ENCODE results near the gene ZNF511. TPM values are rescaled to one million over a fixed set of nuclear protein-coding genes. Genes with fewer than 3 reads are reported as not detected.

ZNF511 gene
- total and polyA plus RNA-seq, 2 of the 4 experiments (the other 2 are of a cell fraction), result 13.6 to 32.6 TPM

GRCh38 chr10:133259602-133259989 lies 49.1 kb upstream of the ZNF511 start:
- dilution Hi-C loops (cut with HindIII; ENCODE audit: low sequenced_read_pairs, unreplicated experiment), result no loop called here
- Histone ChIP-seq H3K79me1 (ENCODE audit: low read depth in 1 of 2, low read length in 2 of 2) (peaks cover 0 to 4% of the 10 kb centered on the region in 2 experiments; a peak in 1 of 4 replicates), H3K9me3 (ENCODE audit: control insufficient read depth, insufficient read depth, low read length) (no peaks in the 10 kb centered on the region), H2BK5ac (ENCODE audit: low read depth, low read length, poor library complexity, severe bottlenecking) (peak overlapping the region; percentile 88), H3K18ac (ENCODE audit: low read depth, low read length) (peak overlapping the region; percentile 69), H2BK20ac (ENCODE audit: low read depth, low read length) (peak overlapping the region; percentile 96), H4K5ac (ENCODE audit: low read depth, low read length) (peak overlapping the region; percentile 58), H4K8ac (ENCODE audit: low read depth in 2 of 2, low read length in 2 of 2) (peak overlapping the region; percentile 56 to 86), H2BK15ac (ENCODE audit: low read depth, low read length) (peak overlapping the region; percentile 29; the same call in 1 of the 3 replicates), H3K27ac (ENCODE audit: insufficient read depth, low read length) (peak overlapping the region; percentile 80), H4K91ac (ENCODE audit: insufficient read depth, low read depth, low read length) (peak overlapping the region; percentile 94), H3K23ac (ENCODE audit: low read depth, low read length) (peak overlapping the region; percentile 62; the same call in 1 of the 2 replicates), H3K27me3 (ENCODE audit: control insufficient read depth, insufficient read depth, low read length) (no peaks in the 10 kb centered on the region), H3K56ac (ENCODE audit: extremely low read depth, insufficient read depth, low read length) (0 out of 2 replicates have a peak overlapping the region, but pooled peaks have one; percentile 34), H3K9me1 (ENCODE audit: insufficient read depth, low read length) (peaks cover 18% of the 10 kb centered on the region), H2BK120ac (ENCODE audit: low read depth, low read length) (peak overlapping the region; percentile 91), H3K9ac (ENCODE audit: low read depth, low read length) (peak overlapping the region; percentile 29; the same call in 1 of the 2 replicates), H3K4me2 (ENCODE audit: low read depth, low read length) (peak overlapping the region; percentile 11; the same call in 1 of the 2 replicates), H3K4ac (ENCODE audit: low read depth, low read length) (peak overlapping the region; percentile 96), H4K20me1 (ENCODE audit: insufficient read depth, low read length) (no peaks in the 10 kb centered on the region), H3K36me3 (ENCODE audit: control insufficient read depth, insufficient read depth, low read length) (no peaks in the 10 kb centered on the region), H3K14ac (replicated peaks; ENCODE audit: low read depth, low read length) (peak overlapping the region; percentile 88), H3K4me1 (ENCODE audit: control insufficient read depth, insufficient read depth, low read length) (peaks cover 21% of the 10 kb centered on the region), H2AK9ac (replicated peaks; ENCODE audit: low read depth, low read length, poor library complexity) (peak overlapping the region; percentile 91), H2AFZ (replicated peaks; ENCODE audit: low read length, poor library complexity) (peak overlapping the region; percentile 75), H3K4me3 (ENCODE audit: insufficient read depth, low read depth, low read length) (no peak overlapping the region), H2AK5ac (ENCODE audit: low read depth, low read length) (peak overlapping the region; percentile 98)
- POLR2A ChIA-PET (ENCODE audit: unreplicated experiment), result no interaction called here
- in situ Hi-C loops (cut with MboI; ENCODE audit: low sequenced_read_pairs), result loop anchor here (25.0 kb wide), 1 partner anchor 597 kb away; no protein-coding TSS in a partner anchor
- CTCF ChIA-PET, result no interaction called here
- no TSS peak for BruUV-seq (replicated peaks)
- intact Hi-C loops (cut with micrococcal nuclease), result loop anchor here (5.0 kb wide), 1 partner anchor 112 kb away; no protein-coding TSS in a partner anchor
- 52% methylated on average over 8 of the region's 12 CpGs; no CpG with 5 or more reads in 1 of the 2 experiments for WGBS, 2 experiments (ENCODE audit: extremely low coverage in 2 of 2, insufficient read length in 1 of 2)
- ATAC-seq (ENCODE audit: low read depth), result no peak
- TF ChIP-seq FOS (IDR thresholded peaks at IDR 0.05; ENCODE audit: low read depth, low read length), result no peak
- no peak for TF ChIP-seq MAFK (IDR thresholded peaks at IDR 0.05; ENCODE audit: low read depth, low read length)
- TF ChIP-seq NFE2L2 (IDR thresholded peaks at IDR 0.05; ENCODE audit: low read depth, low read length), result no peak
- TF ChIP-seq RAD21 (IDR thresholded peaks at IDR 0.05; ENCODE audit: low read length), result no peak
- no peak for TF ChIP-seq MAZ (IDR thresholded peaks at IDR 0.05; ENCODE audit: borderline replicate concordance, low read depth, low read length)
- no peak for TF ChIP-seq POLR2A (IDR thresholded peaks at IDR 0.05; ENCODE audit: low read depth, low read length)
- no peak for DNase-seq
